ENCODE measurements around the gene ATXN7L1. TPM values are rescaled to one million over a fixed set of nuclear protein-coding genes. Genes with fewer than 3 reads are reported as not detected.

The ATXN7L1 gene
- total RNA-seq, 1 donor from 2014 or later: 12.9 TPM

- ATAC-seq (peak; percentile 3), DNase-seq (no peak)
- TF ChIP-seq CTCF (IDR thresholded peaks at IDR 0.05): no peak
- peaks cover 20% of the 10 kb centered on the region for H3K4me1 ChIP-seq
- H3K27me3 ChIP-seq: no peaks in the 10 kb centered on the region
- no peak overlapping the region for H3K4me3 ChIP-seq
- H3K27ac ChIP-seq: no peak overlapping the region
- H3K9me3 ChIP-seq: no peaks in the 10 kb centered on the region
- intact Hi-C loops (cut with DNase I): loop anchor here (10.0 kb wide), 2 partner anchors 349 to 389 kb away; no protein-coding TSS in a partner anchor
- peaks cover 12% of the 10 kb centered on the region for H3K36me3 ChIP-seq
These were observed 220.7 kb downstream of the ATXN7L1 start for GRCh38 chr7:105655500-105656380.

- ATAC-seq: no peak
- no peaks in the 10 kb centered on the region for H3K27me3 ChIP-seq
- TF ChIP-seq CTCF (IDR thresholded peaks at IDR 0.05): no peak
- H3K4me1 ChIP-seq: peaks cover 20% of the 10 kb centered on the region
- H3K4me3 ChIP-seq: no peak overlapping the region
- intact Hi-C loops (cut with DNase I): loop anchor here (10.0 kb wide), 2 partner anchors 350 to 390 kb away; no protein-coding TSS in a partner anchor
- DNase-seq: peak; percentile 6
- no peaks in the 10 kb centered on the region for H3K9me3 ChIP-seq
- peaks cover 11% of the 10 kb centered on the region for H3K36me3 ChIP-seq
- H3K27ac ChIP-seq: no peak overlapping the region
These were observed 221.3 kb downstream of the ATXN7L1 start for GRCh38 chr7:105655067-105655466.

DNA sequence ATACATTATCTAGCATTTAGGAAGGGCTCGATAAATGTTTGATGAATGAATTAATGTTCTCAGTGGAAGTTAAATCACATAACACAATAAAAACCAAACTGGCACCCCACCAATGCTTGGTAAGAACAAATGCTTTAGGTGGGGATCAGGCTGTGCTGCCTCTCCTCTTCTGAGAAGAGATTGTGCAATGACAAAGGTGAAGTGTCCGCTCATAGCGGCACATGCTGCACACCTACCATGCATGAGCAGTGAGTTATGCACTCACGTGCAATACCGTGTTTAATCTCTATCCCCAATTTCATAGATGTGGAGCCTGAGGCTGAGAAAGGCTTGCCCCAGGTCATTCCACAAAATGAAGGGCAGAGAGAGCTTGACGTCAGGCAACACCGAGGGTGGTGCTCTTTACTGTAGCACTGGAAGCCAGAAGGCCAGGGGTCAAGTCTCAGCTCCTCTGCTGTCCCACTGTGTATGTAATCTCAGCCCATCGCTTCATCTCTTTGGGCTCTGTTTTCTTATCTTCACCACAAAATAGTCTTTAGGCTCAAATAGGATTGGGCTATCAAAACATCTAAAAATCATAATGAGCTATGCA is 222.2 kb downstream of the ATXN7L1 start:
- intact Hi-C loops (cut with DNase I): loop anchor here (10.0 kb wide), 2 partner anchors 351 to 391 kb away; no protein-coding TSS in a partner anchor
- no peaks in the 10 kb centered on the region for H3K27me3 ChIP-seq
- H3K9me3 ChIP-seq: no peaks in the 10 kb centered on the region
- H3K36me3 ChIP-seq: peaks cover 8% of the 10 kb centered on the region
- TF ChIP-seq CTCF (IDR thresholded peaks at IDR 0.05): no peak
- no peak for ATAC-seq
- H3K27ac ChIP-seq: no peak overlapping the region
- no peak overlapping the region for H3K4me3 ChIP-seq
- peaks cover 24% of the 10 kb centered on the region for H3K4me1 ChIP-seq
- no peak for DNase-seq

GRCh38 chr7:105653441-105654005 is 222.9 kb downstream of the ATXN7L1 start:
- Histone ChIP-seq H3K27ac (no peak overlapping the region), H3K4me1 (peaks cover 28% of the 10 kb centered on the region), H3K4me3 (no peak overlapping the region), H3K9me3 (no peaks in the 10 kb centered on the region), H3K27me3 (no peaks in the 10 kb centered on the region), H3K36me3 (peaks cover under 1% of the 10 kb centered on the region)
- ATAC-seq (peak; percentile 3), DNase-seq (no peak)
- TF ChIP-seq CTCF (IDR thresholded peaks at IDR 0.05): no peak
- intact Hi-C loops (cut with DNase I): loop anchor here (10.0 kb wide), 2 partner anchors 351 to 391 kb away; no protein-coding TSS in a partner anchor

DNA sequence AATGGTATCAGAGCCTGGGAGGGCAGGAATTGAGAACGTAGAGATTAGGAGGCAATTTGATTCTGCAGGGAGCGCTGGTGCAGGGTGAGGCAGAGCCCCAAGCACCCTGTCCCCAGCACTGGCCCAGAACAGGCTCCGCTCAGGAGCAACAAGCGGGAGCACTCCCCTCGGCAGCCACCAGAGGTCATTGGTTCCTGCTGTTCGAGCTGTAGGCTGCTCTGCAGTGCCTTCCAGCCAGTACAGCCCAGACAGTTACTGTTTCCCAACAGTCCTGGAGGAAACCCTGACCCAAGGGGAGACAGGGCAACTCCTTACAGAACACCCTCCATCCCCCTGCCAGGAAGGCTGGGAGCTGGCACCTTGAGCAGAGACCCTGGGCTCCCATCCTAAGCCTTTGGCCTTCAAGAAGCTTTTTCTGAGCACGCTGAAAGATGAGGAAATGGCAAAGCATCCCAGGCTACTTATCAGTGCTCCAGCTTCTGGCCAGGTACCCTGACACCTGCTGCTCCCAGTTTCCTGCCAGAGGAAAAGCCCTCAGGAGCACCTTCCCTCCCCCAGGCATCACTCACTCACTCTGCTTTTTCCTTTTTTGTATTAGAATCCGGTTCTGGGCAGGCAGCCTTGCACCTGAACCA is 223.9 kb downstream of the ATXN7L1 start:
- Histone ChIP-seq H3K4me3 (no peak overlapping the region), H3K4me1 (peaks cover 28% of the 10 kb centered on the region), H3K27me3 (no peaks in the 10 kb centered on the region), H3K9me3 (no peaks in the 10 kb centered on the region), H3K36me3 (no peaks in the 10 kb centered on the region), H3K27ac (no peak overlapping the region)
- ATAC-seq (peak; percentile 92), DNase-seq (peak; percentile 88)
- intact Hi-C loops (cut with DNase I): loop anchor here (10.0 kb wide), 2 partner anchors 352 to 392 kb away; no protein-coding TSS in a partner anchor
- peak; percentile 87 for TF ChIP-seq CTCF (IDR thresholded peaks at IDR 0.05)

All from upper lobe of right lung (tissue), 1 donor.